Stimulated activated CD4-positive, alpha-beta T cell treated with anti-CD3 and anti-CD28 coated beads, TNF-alpha, amount 100 ng/mL, for 48 hours (primary cell): Measurements from ENCODE around the gene GCNA.
"Not testable (repeated sequence)": the region's sequence is repeated elsewhere in the genome, so short reads cannot be mapped to it uniquely, and the experiment has no call there.

ENCODE experiments used
- DNase-seq, 3 donors: peaks; one replicate each; pipeline ENCODE4 v3.0.0-alpha.2; 2020; ENCODE audit warnings: low read depth in 3 of 3

The GCNA gene

DNA sequence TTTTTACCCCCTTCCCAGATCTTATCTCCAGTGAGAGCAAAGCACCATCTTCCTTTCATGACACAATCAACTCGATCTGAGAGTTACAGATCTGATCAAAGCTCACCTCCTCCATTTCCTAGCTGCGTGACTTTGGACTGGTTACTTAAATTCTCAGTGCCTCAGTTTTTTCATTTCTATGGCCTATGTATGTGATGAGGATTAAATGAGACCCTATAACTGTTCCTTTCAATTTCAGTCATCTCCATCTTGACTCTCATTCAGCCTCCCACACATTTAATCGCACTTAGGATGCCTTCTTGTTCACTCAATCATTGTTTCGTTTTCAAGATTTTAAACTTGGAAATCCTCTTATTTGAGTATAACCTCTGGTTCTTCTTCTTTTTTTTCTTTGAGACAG is 60.2 kb downstream of the GCNA start:
- no peak for DNase-seq

DNA sequence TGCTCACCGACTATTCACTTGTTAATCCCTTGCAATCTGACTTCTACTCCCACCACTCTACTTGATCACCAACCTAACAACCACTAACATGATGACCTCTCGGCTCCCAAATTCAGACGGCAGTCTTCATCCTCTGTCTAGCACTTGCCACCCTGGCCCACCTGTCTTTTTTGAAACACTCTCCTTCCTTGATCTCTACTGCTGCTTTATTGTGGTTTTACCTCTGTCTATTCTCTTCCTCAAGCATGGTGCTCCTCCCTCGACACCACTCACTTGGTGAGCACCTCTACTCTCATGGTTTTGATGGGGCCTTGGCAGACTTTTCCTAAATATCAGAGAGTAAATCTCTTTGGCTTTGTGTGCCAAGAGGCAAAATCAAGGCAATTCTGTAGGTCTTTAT is 61.8 kb downstream of the GCNA start:
- no peak for DNase-seq

- DNase-seq = not testable (repeated sequence)
Measured at GRCh38 chrX:71644406-71644805, 66.2 kb downstream of the GCNA start.

- DNase-seq = no peak
Measured at GRCh38 chrX:71650333-71650969, 72.2 kb downstream of the GCNA start.

GRCh38 chrX:71652405-71652804 is 74.2 kb downstream of the GCNA start:
- peak; percentile 17 to 47 (median 27) for DNase-seq

GRCh38 chrX:71653344-71653743 is 75.1 kb downstream of the GCNA start:
- DNase-seq = no peak

DNA sequence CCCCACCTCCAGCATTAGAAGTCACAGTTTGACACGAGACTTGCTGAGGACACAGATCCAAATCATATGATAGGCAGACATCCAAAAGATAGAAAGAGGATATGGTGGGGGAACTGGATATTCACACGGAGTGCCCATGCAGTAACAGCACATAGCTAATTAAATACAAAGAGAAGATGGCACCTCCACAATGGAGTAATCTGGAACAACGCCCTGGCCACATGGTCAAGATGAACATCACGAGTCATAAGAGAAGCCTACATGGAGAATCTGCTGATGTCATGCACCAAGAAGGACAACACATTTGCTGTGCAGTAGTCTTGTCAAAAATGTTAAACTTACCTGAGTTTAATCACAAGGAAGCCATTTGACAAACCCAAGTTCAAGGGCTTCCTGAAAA is 79.0 kb downstream of the GCNA start:
- DNase-seq = no peak

DNA sequence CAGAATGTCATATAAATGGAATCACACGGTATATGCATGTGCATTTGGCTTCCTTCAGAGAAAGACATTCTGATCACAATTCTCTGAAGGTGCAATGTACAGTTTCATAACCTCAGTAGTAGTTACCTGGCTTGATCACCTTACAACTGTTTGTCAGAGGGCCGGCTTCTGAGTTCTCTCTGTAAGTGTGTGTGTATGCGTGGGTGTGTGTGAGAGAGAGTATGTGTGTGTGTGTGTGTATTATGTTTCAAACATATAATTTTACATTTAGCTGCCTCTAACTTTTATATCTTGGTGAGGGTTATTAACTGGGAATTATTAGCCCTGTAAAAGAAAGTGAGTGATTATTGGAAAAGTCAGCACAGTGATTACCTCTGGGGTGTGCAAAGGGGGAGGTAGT is 81.1 kb downstream of the GCNA start:
- DNase-seq = no peak

- no peak for DNase-seq
Measured at GRCh38 chrX:71659959-71660358, 81.7 kb downstream of the GCNA start.

DNA sequence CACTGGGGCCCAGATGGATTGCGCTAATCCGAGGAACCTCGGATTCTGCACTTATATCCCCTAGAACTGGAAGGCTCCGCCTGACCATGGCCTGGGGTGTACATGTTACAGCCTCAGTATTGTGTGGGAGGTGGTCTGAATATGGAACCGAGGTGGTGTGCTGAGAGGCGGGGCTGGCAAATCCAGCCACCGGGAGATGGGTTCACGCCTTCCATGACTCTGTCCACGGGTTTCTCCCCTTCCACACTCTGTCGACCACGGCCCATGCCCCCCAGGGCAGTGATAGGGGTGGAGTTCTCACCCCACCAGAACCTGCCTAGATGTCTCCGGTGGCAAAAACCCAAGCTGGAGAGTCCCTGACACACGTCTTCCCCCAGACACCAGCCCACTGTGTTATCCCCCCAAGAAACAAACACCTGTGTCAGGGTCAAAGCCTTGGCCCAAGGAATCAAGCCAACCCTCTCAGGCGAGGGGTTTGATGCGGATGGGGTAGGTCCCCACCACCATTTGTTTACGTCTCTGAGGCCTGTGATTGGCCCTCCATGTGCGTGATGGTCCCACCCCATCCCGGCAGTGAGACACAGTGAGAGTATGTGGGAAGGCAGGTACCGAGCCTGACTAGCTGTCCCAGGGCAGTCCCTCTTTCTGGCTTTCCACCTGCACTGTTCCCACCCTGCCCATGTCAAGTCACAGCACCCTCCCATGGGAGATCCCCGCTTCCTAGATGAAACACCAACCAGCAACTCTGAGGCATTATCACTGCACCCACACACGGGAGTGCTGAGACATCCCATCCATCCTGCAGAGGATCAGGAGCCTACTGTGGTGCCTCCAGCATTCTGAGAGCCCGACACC is 82.6 kb downstream of the GCNA start:
- DNase-seq = no peak

GRCh38 chrX:71661919-71662318 is 83.7 kb downstream of the GCNA start:
- DNase-seq = no peak

GRCh38 chrX:71662654-71663053 is 84.4 kb downstream of the GCNA start:
- not testable (repeated sequence) for DNase-seq
